Measurements from ENCODE around the gene MCC. TPM values are rescaled to one million over a fixed set of nuclear protein-coding genes. Genes with fewer than 3 reads are reported as not detected.

Gene MCC
- total RNA-seq, 1 donor from 2014 or later, result 29.4 TPM

DNA sequence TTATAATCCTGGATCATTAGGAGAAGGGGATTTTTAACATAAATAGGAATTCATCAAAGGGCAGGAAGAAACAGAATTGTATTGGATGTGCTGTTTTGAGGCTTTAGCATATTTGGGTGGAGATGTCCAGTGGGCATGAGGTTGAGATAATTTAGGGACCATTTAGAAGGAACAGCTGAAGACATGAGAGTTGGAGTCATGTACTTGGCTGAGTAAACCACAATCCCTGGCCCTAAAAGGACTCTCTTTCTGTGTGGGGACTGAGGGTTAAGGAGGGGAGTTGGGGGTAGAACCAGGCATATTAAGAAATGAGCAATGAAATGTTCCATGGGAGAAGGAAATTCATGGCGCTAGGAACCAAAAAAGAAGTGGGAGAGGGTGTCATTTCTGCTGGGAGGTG lies 450.1 kb downstream of the MCC start:
- no peak for ATAC-seq (ENCODE audit: poor library complexity)
- no peak for DNase-seq
- intact Hi-C loops (cut with DNase I), result no loop called here

DNA sequence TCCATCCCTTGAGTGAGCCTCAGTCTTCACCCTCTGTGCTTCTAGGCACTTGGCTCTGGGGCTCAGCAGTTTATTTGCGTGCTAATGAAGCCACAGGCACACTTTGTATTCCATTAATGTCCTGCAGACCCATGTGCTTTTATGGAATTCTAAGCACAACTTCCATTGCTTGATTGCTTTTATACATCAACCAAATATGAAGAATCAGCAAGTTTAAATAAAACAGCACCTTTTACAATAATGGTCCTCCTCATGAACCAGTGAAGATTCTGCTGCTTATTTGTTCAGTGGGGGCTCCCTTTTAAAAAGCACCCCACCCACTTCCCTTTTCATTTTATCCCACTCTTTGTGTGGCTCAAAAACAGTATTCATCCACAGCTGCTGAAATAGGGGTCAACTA lies 451.4 kb downstream of the MCC start:
- ATAC-seq (ENCODE audit: poor library complexity) (no peak), DNase-seq (no peak)
- intact Hi-C loops (cut with DNase I), result no loop called here

DNA sequence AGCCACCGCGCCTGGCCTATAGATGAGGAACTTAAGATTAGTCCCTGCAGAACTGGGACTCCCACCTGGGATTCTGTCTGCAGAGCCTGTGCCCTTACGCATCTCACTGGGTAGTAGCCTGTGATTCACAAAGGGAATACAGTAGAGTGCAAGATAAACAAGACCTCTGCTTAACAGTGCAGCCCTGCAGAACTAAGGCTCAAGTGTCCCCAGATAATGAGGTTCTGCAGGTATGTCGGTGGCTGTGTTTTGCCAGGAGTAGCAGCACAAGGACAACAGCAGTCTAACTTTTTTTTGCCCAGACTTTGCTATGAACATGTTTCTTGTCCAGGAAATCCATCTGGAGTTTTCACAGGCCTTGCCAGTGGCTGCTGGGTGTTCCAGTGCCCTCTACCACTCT lies 451.9 kb downstream of the MCC start:
- intact Hi-C loops (cut with DNase I), result no loop called here
- no peak for ATAC-seq (ENCODE audit: poor library complexity)

DNA sequence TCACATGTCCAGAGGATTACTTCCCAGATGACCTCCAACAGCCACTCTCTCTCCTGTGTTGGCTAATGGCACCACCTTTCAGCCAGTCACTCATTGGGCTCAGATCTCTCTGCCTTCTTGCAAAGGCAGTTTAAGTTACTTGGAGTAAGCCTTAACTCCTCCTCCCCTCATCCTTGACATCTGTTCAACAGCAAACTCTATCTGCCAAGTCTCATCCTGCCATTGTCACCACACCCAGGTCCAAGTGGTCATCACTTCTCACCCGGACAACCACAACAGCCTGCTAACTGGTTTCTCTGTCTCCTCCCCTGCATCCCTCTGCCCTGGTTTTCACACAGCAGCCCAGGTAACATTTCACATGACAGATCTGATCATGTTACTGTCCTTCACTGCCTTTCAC lies 453.2 kb downstream of the MCC start:
- ATAC-seq (ENCODE audit: poor library complexity) (no peak), DNase-seq (no peak)
- intact Hi-C loops (cut with DNase I), result no loop called here

More for the DNA sequence above, 451.9 kb downstream of the MCC start:
- no peak for DNase-seq

DNA sequence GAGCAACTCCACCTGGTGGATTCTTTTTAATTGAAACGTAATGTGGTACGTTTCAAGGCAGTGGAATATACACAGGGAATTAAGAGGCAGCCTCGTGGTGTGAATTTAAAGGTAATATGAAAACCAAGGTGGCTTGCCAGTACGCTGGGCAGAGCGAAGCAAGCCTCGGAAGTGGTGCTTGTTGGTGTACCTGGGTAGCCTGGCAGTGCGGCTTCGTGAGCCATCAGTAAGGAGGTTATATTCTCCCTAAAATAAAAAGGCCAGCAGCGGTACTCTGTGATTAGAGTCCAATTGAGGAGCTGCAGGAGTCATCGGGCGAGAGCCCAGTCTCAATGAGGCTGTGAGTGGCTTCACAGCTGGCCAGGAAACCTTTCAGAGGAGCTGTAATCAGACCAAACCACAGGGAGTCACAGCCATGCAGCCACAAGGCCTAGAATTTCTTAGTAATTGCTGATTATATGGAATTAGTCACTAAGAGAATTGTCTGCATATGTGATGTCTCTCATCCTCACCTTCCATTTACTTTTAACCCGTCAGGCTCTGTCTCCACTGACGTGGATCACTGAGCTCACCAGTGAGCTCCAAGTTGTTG lies 454.0 kb downstream of the MCC start:
- intact Hi-C loops (cut with DNase I), result no loop called here
- DNase-seq, result no peak
- peak; percentile 51 for ATAC-seq (ENCODE audit: poor library complexity)

DNA sequence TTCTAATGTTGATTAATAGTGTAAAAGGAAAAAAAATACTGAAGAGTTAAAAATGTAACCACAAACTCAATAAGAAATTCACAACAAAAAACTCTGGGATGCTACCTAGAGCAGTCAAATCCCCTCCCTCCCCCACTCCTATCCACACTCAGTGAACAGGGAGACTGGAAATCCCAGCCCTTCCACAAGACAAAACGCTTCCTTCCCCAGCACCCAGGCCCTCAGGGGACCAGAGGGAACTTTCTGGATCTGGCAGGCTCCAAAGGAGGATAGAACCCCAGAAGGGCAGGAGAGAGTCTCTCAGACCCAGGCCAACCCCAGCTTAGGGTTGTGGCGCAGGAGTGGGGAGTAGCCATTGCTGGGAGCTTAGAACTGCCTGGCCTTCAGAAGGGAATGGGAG lies 456.7 kb downstream of the MCC start:
- no peak for ATAC-seq (ENCODE audit: poor library complexity)
- intact Hi-C loops (cut with DNase I), result no loop called here
- DNase-seq, result no peak

DNA sequence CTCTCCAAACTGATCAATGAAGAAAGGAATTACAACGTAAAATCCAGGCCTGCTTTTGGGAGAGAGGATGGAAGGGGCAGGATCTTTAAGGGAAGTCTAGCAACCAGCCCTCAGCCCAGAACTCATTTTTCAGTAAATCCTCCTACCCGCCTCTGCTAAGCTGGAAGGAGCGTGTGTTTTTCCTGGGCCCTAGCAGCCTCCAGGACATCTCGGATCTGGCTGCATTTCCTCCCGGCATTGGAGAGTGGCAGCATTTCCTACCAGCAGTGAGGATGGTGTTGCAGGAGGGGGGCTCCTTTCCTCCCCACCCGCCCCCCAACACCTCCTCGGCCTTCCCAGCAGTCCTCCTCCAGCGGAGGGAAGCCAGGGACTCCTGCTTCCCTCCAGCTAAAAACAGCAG lies 457.1 kb downstream of the MCC start:
- intact Hi-C loops (cut with DNase I), result no loop called here
- no peak for DNase-seq

DNA sequence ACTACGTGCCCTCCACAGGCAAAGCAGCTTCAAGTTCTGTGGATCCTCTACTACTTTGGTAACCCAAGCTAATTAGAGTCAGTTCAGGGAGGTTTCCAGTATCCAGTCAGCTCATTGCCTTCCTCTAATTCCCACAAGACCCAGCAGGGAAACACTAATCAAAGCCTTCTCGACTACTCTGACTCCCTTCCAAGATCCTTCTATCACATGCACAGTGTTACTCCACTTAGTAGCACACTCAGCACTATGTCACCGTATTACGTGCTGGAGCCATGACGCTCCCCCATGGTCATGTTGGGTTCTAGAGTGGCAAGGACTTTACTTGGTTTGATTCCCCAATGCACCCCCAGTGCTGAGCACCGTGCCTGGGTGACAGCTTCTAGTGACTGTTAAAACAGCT lies 458.6 kb downstream of the MCC start:
- intact Hi-C loops (cut with DNase I), result no loop called here
- no peak for DNase-seq
- ATAC-seq (ENCODE audit: poor library complexity), result peak; percentile 50

More for the DNA sequence above, 457.1 kb downstream of the MCC start:
- no peak for ATAC-seq (ENCODE audit: poor library complexity)

DNA sequence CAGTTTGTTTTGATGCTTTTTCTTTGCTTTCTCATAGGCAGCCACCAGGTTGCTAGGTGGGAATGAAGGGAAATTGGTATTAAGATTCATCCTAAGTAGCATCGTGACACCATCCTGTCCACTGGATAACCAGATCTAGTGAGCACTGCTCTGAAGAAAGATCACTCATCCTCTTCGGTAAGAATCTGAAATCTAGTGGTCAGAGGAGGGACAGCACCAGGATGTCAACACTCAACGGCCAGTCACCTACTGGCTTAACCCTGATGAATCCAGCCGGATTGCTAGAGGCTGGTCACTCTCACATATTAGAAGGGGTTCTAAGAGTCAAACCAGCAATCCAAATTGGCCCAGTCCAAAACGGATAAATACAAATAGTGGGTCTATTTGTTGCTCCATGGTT lies 460.8 kb downstream of the MCC start:
- DNase-seq, result no peak
- ATAC-seq (ENCODE audit: poor library complexity), result no peak
- intact Hi-C loops (cut with DNase I), result no loop called here

DNA sequence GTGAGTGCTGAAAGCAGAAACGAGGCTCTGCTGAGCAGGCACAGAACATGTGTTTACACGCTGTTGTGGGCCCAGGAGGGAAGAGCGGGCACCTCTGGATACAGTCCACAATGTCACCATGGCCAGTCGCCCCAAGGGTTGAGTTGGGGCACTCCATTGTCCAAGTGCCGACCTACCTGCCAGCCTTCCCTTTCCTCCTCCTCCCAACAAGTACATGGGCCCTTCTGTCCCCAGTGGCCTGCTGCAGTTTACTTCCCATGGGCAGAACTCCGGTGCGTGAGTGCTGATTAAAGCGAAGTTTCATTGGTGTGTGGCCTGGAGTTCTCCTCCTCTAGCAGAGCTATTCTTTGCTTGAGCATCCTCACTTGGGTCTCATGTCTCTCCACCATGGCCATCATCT lies 461.2 kb downstream of the MCC start:
- DNase-seq, result no peak
- intact Hi-C loops (cut with DNase I), result no loop called here
- no peak for ATAC-seq (ENCODE audit: poor library complexity)

DNA sequence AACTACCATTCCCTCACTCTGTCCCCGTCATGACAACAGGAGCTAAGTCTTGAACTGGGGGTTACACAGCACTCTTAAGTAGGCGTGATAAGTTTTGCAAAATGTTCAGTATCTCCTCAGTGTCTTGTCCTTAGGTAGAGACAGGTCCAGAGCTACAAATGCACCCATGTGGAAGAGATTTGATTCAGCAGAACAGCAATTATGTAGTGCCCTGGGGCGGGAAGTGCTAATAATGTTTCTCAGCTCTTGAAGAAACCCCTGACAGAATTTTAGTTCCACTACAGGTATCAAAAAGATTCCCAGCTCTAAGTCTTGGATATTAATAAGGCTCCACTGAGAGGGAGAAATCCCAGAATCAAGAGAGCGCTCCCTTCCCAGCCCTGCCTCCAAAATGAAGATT lies 462.0 kb downstream of the MCC start:
- intact Hi-C loops (cut with DNase I), result no loop called here
- DNase-seq, result no peak
- no peak for ATAC-seq (ENCODE audit: poor library complexity)

DNA sequence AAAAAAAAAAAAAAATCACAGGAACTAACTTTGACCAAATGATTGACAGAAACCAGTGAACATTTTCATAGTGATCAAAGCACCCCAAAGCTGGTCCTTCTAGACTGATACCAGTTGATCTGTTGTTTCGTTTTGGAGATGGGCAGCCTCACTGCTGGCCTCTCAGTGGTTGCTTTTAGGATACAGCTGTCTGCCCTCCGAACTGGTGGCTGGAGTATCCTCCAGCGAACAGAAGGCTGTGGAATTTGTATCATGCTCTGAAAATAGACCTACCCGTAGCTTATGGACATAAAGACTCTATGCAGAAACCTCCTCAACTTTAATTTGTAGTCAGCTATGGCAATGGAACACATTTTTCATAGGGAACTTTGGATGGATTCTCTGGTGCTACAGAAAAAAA lies 462.7 kb downstream of the MCC start:
- no peak for ATAC-seq (ENCODE audit: poor library complexity)
- no peak for DNase-seq
- intact Hi-C loops (cut with DNase I), result no loop called here

DNA sequence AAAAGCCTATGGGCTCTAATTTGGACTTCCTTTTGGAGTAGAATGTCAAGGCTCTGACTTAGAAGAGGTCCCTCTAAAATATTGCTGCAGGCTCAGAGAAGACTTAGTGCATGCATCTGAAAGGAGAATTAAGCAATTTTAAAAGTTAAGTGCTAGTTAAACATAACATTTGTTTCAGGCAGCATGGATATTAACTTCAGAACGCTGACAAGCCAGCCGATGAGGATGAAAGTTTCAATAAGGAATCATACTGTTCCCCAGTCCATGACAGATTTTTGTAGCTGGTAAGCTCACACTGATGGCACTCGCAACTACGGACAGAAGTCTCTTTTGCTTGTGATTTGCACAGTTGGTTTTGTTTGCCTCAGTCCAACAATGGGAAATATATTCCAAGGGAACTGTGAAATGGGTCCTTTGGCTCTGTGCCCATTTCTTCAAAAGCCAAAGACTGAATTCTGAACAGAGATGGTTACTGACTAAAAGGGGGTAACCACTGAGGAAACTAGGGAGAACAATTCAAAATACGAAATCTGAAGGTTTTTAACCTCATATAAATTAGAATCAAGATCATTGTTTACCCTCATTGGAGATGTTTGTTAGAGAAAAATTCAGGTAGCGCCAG lies 464.1 kb downstream of the MCC start:
- no peak for ATAC-seq (ENCODE audit: poor library complexity)
- DNase-seq, result no peak
- intact Hi-C loops (cut with DNase I), result no loop called here

DNA sequence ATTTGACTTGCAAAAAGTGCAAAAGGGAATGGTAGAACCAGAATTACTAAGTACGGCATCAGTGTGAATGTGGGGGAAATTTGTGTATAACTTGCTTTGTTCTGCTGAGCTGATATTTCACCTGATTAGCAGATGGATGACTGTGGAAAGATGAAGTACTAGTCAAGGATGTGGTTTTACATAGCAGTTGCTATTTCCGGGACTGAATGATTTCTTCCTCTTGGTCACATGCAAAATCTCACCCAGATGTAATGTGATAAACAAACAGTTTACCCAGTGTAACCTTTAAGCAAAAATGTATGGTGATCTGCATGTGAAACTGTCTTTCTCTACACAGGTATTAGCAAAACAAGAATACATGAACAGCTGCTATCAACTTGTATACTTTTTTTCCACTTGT lies 465.6 kb downstream of the MCC start:
- intact Hi-C loops (cut with DNase I), result no loop called here
- ATAC-seq (ENCODE audit: poor library complexity), result no peak
- DNase-seq, result no peak

DNA sequence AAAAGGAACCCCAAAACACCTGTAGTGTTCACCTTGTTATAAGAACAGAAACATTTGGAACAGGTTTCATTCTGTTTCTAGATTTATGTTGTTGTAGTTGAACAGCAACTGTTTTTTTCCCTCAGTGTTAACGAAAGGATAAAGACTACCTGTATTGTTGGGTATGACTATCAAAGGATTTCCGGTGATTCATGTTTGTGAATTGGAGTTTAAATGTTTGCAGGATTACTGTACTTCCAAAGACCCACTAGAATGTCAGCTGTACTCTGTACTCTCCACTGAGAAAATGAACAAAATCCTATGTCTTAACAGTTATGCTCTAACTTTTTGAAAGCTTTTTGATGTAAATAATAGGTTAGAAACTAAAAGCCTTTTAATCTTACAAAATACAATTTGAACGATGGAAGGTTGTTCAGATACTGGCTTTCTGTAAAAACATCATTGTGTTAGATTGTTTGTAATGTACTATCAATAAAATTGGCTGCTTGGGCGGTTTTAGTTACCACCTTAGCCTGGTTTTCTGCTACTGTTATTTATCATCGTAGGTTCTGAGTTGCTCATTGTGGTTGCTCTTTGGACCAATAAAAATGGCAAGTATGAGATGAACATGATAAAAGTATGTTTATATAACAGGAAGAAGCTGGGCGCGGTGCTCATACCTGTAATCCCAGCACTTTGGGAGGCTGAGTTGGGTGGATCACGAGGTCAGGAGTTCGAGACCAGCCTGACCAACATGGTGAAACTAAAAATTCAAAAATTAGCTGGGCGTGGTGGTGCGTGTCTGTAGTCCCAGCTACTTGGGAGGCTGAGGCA lies 467.6 kb downstream of the MCC start:
- no peak for ATAC-seq (ENCODE audit: poor library complexity)
- DNase-seq, result no peak
- intact Hi-C loops (cut with DNase I), result no loop called here

DNA sequence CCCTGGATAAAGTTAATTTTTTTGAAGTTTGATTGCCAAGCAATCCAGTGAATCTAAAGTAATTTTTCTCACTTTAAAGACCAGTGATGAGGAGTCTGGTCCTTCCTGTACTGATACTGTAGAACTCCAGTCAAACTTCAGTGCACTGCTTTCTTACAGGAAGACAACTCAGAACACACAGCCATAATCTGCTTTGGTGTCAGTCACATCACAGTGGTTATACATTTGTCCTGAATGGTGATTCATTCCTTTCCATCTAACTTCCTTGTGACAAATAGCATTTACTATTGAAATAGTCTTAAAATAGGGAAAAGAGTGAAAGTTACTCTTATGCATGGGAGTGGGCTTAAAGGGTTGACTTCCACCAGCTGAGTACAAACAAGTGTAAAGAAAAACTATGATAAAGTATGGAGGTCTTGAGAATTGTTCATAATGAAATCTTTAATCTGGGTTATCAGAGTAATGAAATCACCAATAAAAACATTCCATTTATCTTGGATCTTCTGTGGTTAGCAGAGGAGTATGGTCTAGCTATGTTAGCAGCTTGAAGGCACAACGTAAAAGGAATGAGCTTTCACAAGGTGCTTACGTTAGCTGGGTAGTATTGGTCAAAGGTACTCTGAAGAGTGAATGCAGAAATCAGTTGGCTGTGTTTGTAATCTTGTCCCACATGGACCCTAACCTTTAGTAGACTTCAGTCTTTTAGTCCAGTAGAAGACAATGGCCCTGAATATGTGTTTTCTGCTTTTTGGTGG lies 470.2 kb downstream of the MCC start:
- intact Hi-C loops (cut with DNase I), result no loop called here
- DNase-seq, result no peak
- ATAC-seq (ENCODE audit: poor library complexity), result no peak

DNA sequence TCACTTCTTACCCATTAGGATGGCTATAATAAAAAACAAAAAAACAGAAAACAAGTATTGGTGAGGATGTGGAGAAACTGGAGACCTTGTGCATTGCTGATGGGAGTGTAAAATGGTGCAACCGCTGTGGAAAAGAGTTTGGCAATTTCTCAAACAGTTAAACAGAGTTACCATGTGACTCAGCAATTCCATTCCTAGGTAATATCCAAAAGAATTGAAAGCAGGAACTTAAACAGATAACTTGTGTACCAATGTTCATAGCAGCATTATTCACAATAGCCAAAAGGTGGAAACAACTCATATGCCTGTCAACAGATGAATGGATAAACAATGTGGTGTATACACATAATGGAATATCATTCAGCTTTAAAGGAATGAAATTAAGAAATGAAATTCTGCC lies 482.8 kb downstream of the MCC start:
- intact Hi-C loops (cut with DNase I), result no loop called here
- DNase-seq (no peak), ATAC-seq (ENCODE audit: poor library complexity) (no peak)

DNA sequence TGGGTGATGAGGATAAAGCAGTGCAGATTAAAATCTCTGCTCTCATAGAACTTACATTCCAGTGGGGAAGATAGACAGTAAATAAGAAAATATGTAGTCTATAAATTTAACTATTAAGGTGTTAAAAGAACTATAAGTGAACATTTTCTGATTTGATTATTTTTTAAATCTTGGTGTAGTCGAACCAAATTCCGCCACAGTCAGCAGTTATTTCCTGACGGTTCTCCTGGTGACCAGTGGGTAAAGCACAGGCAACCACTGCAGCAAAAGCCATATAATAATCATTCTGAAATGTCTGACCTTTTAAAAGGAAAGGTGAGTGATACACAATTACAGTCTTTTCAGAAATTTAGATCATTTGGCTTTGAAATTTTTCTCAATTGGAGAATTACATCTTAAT lies 484.5 kb downstream of the MCC start:
- no peak for DNase-seq
- intact Hi-C loops (cut with DNase I), result no loop called here
- ATAC-seq (ENCODE audit: poor library complexity), result no peak

DNA sequence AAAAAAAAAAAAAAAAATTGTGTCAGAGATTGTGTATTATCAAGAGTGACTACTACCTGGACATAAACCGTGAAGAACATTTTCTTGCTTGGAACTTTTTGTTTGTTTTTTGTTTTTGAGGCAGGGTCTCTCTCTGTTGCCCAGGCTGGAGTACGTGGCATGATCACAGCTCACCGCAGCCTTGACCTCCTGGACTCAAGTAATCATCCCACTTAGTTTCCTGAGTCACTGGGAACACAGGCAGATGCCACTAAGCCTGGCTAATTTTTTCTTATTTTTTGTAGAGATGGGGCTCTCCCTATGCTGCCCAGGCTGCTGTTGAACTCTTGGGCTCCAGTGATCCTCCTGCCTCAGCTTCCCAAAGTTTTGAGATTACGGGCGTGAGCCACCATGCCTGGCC lies 485.8 kb downstream of the MCC start:
- DNase-seq (no peak), ATAC-seq (ENCODE audit: poor library complexity) (no peak)
- intact Hi-C loops (cut with DNase I), result no loop called here

DNA sequence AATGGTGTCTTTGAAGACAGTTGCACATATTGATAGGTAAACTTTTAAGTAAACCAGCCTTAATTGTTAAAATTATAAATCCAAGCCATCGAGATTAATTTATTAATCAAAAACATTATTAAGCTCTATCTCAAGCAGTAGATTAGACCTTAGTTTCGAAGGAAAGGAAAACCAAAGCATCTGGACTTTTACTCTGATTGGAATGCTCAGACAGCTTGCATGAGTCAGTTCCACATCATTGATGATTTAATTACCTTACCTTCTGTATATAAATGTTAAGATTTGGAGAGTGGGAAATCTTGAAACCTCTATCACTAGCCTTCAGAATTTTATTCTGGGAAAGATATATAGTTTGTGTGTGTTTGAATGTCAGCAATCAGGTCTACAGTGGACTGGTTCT lies 487.8 kb downstream of the MCC start:
- DNase-seq (no peak), ATAC-seq (ENCODE audit: poor library complexity) (no peak)
- intact Hi-C loops (cut with DNase I), result no loop called here

All from Right ventricle myocardium superior (tissue), 1 donor.